ENCODE results near the gene TSHZ2. TPM values are rescaled to one million over a fixed set of nuclear protein-coding genes. Genes with fewer than 3 reads are reported as not detected.

The TSHZ2 gene
- total RNA-seq, 4 donors from 2014 or later: 35.6 to 83.5 (median 48.8) TPM

DNA sequence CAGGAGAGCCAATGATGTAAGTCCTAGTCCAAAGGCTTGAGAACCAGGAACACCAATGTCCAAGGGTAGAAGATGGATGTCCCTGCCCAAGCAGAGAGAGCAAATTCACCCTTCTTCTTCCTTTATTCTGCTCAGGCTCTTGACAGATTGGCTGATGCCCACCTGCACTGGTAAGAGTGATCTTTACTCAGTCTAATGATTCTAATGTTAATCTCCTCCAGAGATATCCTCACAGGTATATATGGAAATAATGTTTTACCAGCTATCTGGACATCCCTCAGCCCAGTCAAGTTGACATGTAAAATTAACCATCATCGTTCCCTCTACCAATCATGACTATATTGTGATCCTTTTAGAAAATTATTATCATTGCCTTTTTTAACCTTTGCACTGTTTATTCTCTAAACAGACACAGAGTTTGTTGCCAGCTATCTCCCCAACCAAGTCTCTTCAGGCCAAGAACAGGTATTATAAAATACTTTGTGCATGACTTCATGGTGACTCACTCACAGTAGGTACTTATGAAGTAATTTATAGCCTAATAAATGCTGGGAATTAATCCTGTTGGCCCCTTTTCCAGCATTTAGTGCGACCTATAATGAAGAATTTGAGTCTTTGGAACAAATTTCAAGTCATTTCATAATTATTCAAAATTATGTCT lies 26.2 kb upstream of the TSHZ2 start:
- peak; percentile 38 for ATAC-seq (ENCODE audit: low FRiP score)
- TF ChIP-seq CTCF (IDR thresholded peaks at IDR 0.05): no peak
- DNase-seq (ENCODE audit: low spot score): no peak

- no peak for DNase-seq (ENCODE audit: low spot score)
- ATAC-seq (ENCODE audit: low FRiP score): no peak
- TF ChIP-seq CTCF (IDR thresholded peaks at IDR 0.05): no peak
Observed at GRCh38 chr20:52948491-52948890, 23.7 kb upstream of the TSHZ2 start.

- DNase-seq (ENCODE audit: low spot score) (no peak), ATAC-seq (ENCODE audit: low FRiP score) (no peak)
- TF ChIP-seq CTCF (IDR thresholded peaks at IDR 0.05): no peak
Observed at GRCh38 chr20:52953020-52953419, 19.1 kb upstream of the TSHZ2 start.

DNA sequence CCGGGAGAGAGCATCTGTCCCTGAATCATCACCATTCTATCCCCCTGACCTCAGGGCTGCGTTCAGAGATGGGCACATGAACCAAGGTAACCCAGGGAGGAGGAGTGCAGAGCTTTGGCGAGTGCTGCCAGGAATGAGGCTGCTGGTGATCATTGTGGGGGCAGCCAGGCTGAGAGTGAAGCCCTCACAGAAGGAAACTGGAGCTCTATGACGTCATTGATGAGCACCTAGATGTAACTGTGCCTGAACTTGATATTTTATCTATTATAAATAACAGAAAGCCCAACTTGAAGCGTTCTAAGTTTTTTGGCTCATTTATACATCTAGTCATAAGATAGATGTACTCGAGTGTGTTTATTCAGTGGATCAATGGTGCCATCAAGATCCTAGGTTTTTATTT lies 17.3 kb upstream of the TSHZ2 start:
- no peak for TF ChIP-seq CTCF (IDR thresholded peaks at IDR 0.05)
- DNase-seq (ENCODE audit: low spot score): no peak

DNA sequence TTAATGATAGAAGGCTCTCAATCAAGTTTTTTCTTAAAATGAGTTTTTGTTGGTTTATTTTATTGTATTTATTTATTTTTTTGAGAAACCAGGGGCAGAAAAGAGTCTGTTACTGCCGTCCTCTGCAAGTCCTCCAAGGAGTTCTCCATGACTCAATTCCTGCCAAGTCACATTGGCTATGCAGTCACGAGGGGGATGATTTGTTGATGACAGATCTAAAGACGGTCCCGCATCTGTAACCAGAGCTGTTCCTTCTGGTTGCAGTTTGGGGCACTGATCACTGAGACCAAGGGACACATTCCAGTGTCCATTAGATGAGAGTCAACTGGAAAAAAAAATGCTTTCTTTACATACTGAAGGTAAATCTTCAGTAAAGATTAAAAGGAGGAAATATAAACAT lies 13.9 kb upstream of the TSHZ2 start:
- no peak for TF ChIP-seq CTCF (IDR thresholded peaks at IDR 0.05)
- DNase-seq (ENCODE audit: low spot score) (no peak), ATAC-seq (ENCODE audit: low FRiP score) (no peak)

More for the DNA sequence above, 17.3 kb upstream of the TSHZ2 start:
- ATAC-seq (ENCODE audit: low FRiP score): no peak

- ATAC-seq (ENCODE audit: low FRiP score): no peak
- TF ChIP-seq CTCF (IDR thresholded peaks at IDR 0.05): no peak
- DNase-seq (ENCODE audit: low spot score): no peak
Observed at GRCh38 chr20:52959125-52959524, 13.0 kb upstream of the TSHZ2 start.

GRCh38 chr20:52962183-52962582 lies 10.0 kb upstream of the TSHZ2 start:
- DNase-seq (ENCODE audit: low spot score) (no peak), ATAC-seq (ENCODE audit: low FRiP score) (no peak)
- no peak for TF ChIP-seq CTCF (IDR thresholded peaks at IDR 0.05)
